ENCODE measurements around the gene NR2F6.

GRCh38 chr19:17279436-17279835, 33.7 kb upstream of the NR2F6 start:
- TF ChIP-seq CTCF (conservative IDR thresholded peaks at IDR 0.05) (no peak), ZFX (IDR thresholded peaks at IDR 0.05) (no peak)

Measured in C4-2B (cell line).